Pons (tissue), 1 donor: ENCODE data around the gene GRID1.

ENCODE experiments used
- DNase-seq: peaks from one replicate; pipeline ENCODE4 v3.0.0-alpha.2; 2016; ENCODE audit warnings: low spot score

Gene GRID1

GRCh38 chr10:86061278-86062197, 305.1 kb downstream of the GRID1 start:
- no peak for DNase-seq

GRCh38 chr10:86060386-86061277, 306.0 kb downstream of the GRID1 start:
- DNase-seq, result no peak

GRCh38 chr10:86059892-86060291, 306.7 kb downstream of the GRID1 start:
- DNase-seq, result no peak

GRCh38 chr10:86058964-86059363, 307.6 kb downstream of the GRID1 start:
- DNase-seq, result no peak

- no peak for DNase-seq
Observed at GRCh38 chr10:86057708-86058107, 308.9 kb downstream of the GRID1 start.

GRCh38 chr10:86056672-86057071, 309.9 kb downstream of the GRID1 start:
- DNase-seq, result no peak

- DNase-seq, result no peak
Observed at GRCh38 chr10:86055928-86056327, 310.7 kb downstream of the GRID1 start.

GRCh38 chr10:86053675-86054074, 312.9 kb downstream of the GRID1 start:
- DNase-seq, result no peak

GRCh38 chr10:86051586-86051985, 315.0 kb downstream of the GRID1 start:
- DNase-seq, result no peak

GRCh38 chr10:86049442-86049841, 317.2 kb downstream of the GRID1 start:
- DNase-seq, result no peak

GRCh38 chr10:86048973-86049372, 317.6 kb downstream of the GRID1 start:
- DNase-seq, result no peak

GRCh38 chr10:86048571-86048970, 318.0 kb downstream of the GRID1 start:
- DNase-seq, result no peak

GRCh38 chr10:86047588-86047987, 319.0 kb downstream of the GRID1 start:
- no peak for DNase-seq

- no peak for DNase-seq
Observed at GRCh38 chr10:86046845-86047460, 319.6 kb downstream of the GRID1 start.

GRCh38 chr10:86045896-86046295, 320.7 kb downstream of the GRID1 start:
- no peak for DNase-seq

- no peak for DNase-seq
Observed at GRCh38 chr10:86044029-86044428, 322.6 kb downstream of the GRID1 start.

GRCh38 chr10:86043236-86043635, 323.4 kb downstream of the GRID1 start:
- DNase-seq, result no peak

GRCh38 chr10:86042161-86042560, 324.4 kb downstream of the GRID1 start:
- DNase-seq, result no peak

GRCh38 chr10:86041116-86041515, 325.5 kb downstream of the GRID1 start:
- no peak for DNase-seq

GRCh38 chr10:86038371-86038770, 328.2 kb downstream of the GRID1 start:
- no peak for DNase-seq

GRCh38 chr10:86037096-86037495, 329.5 kb downstream of the GRID1 start:
- DNase-seq, result no peak

GRCh38 chr10:86036544-86036831, 330.1 kb downstream of the GRID1 start:
- DNase-seq, result no peak
